ENCODE results near the gene OR2J3.
"Not testable (repeated sequence)": the region's sequence is repeated elsewhere in the genome, so short reads cannot be mapped to it uniquely, and the experiment has no call there.

Gene OR2J3

GRCh38 chr6:29153083-29153482, 45.2 kb downstream of the OR2J3 start:
- Histone ChIP-seq H3K9me2 (replicated peaks; ENCODE audit: control insufficient read depth, low read length) (no peaks in the 10 kb centered on the region), H3K4me3 (ENCODE audit: low read length) (no peak overlapping the region), H3K36me3 (ENCODE audit: control insufficient read depth, low read length) (no peaks in the 10 kb centered on the region), H3K27me3 (ENCODE audit: control insufficient read depth, low read length) (no peaks in the 10 kb centered on the region), H3K79me2 (ENCODE audit: control insufficient read depth, low read length) (no peaks in the 10 kb centered on the region), H4K20me1 (ENCODE audit: control insufficient read depth, insufficient read depth, low read depth, low read length) (no peaks in the 10 kb centered on the region), H3F3A (ENCODE audit: control insufficient read depth, insufficient read depth) (no peaks in the 10 kb centered on the region), H3K4me2 (ENCODE audit: low read length) (no peak overlapping the region), H3K9me3 (ENCODE audit: control insufficient read depth, insufficient read depth, low read length) (no peaks in the 10 kb centered on the region), H3K27ac (ENCODE audit: low read depth, low read length) (no peak overlapping the region), H3K4me1 (ENCODE audit: control insufficient read depth, low read length) (no peaks in the 10 kb centered on the region)
- TF ChIP-seq CTCF (IDR thresholded peaks at IDR 0.05; ENCODE audit: low read depth, low read length, poor library complexity, severe bottlenecking) (no peak), EZH2phosphoT487 (IDR thresholded peaks at IDR 0.05; ENCODE audit: borderline replicate concordance, low read length) (no peak)

DNA sequence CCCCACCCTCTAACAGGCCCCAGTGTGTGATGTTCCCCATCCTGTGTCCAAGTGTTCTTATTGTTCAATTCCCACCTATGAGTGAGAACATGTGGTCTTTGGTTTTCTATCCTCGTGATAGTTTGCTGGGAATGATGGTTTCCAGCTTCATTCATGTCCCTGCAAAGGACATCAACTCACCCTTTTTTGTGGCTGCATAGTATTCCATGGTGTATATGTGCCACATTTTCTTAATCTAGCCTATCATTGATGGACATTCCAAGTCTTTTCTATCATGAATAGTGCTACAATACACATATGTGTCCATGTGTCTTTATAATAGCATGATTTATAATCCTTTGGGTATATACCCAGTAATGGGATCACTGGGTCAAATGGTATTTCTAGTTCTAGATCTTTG, 47.3 kb downstream of the OR2J3 start:
- H3K4me3 ChIP-seq (ENCODE audit: low read length); H3K79me2 ChIP-seq (ENCODE audit: control insufficient read depth, low read length); H3K9me3 ChIP-seq (ENCODE audit: control insufficient read depth, insufficient read depth, low read length); H3K4me2 ChIP-seq (ENCODE audit: low read length); H3K9me2 ChIP-seq (replicated peaks; ENCODE audit: control insufficient read depth, low read length); H3K4me1 ChIP-seq (ENCODE audit: control insufficient read depth, low read length); H3F3A ChIP-seq (ENCODE audit: control insufficient read depth, insufficient read depth); H3K36me3 ChIP-seq (ENCODE audit: control insufficient read depth, low read length); H4K20me1 ChIP-seq (ENCODE audit: control insufficient read depth, insufficient read depth, low read depth, low read length); H3K27ac ChIP-seq (ENCODE audit: low read depth, low read length); H3K27me3 ChIP-seq (ENCODE audit: control insufficient read depth, low read length): not testable (repeated sequence)

- H3K36me3 ChIP-seq (ENCODE audit: control insufficient read depth, low read length); H3K27me3 ChIP-seq (ENCODE audit: control insufficient read depth, low read length); H3K79me2 ChIP-seq (ENCODE audit: control insufficient read depth, low read length); H3K27ac ChIP-seq (ENCODE audit: low read depth, low read length); H3K9me3 ChIP-seq (ENCODE audit: control insufficient read depth, insufficient read depth, low read length); H3F3A ChIP-seq (ENCODE audit: control insufficient read depth, insufficient read depth); H3K4me3 ChIP-seq (ENCODE audit: low read length); H4K20me1 ChIP-seq (ENCODE audit: control insufficient read depth, insufficient read depth, low read depth, low read length); H3K4me2 ChIP-seq (ENCODE audit: low read length); H3K4me1 ChIP-seq (ENCODE audit: control insufficient read depth, low read length); H3K9me2 ChIP-seq (replicated peaks; ENCODE audit: control insufficient read depth, low read length): not testable (repeated sequence)
Observed at GRCh38 chr6:29159922-29160321, 52.1 kb downstream of the OR2J3 start.

All from DOHH2 (cell line).